ENCODE measurements around the gene FRMD4A.
A peak's percentile ranks its signal among the peaks of the same experiment; 100 is the strongest.

FRMD4A gene

DNA sequence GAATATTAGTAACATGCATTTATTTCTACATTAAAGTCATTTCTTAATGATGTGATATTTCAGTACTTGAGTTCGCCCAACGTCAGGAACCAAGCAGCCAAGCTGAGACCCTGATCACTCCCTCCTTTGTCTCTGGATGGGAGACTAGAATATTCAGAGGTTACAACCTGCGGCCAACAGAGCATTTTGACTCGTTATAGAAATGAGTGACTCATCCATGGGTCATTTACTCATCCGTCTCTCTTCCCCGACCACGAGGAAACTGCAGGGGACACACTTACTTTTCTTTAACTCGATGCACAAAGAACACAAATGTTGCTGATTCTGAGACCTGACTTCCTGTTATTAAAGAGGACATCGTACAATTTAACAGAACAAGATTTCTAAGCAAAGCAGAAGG is 343.3 kb downstream of the FRMD4A start:
- DNase-seq (ENCODE audit: insufficient read length, low spot score) = no peak
- FAIRE-seq = no peak

DNA sequence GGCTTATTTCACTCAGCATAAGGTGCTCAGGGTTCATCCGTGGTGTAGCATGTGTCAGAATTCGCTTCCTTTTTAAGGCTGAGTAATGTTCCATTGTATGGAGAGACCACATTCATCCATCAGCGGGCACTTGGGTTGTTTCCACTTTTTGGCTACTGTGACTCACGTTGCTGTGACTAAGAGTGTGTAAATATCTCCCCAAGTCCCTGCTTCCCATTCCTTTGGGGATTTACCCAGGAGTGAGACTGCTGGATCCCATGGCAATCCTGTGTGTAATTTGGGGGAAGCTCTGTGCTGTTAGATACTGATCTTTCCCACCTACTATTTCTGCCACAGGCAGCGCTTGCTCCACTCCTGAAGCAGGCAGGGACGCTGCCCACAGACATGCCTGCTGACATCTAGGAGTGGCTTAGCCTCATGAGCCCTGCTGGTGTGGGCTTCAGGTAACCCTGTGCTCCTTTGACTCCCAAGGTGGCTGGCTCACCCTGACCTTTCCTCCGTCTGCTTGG is 346.0 kb downstream of the FRMD4A start:
- TF ChIP-seq TAF1 (IDR thresholded peaks at IDR 0.05; ENCODE audit: low read depth, low read length) (no peak), POLR2A (IDR thresholded peaks at IDR 0.05; ENCODE audit: low read depth, low read length) (no peak), POLR2AphosphoS5 (IDR thresholded peaks at IDR 0.05; ENCODE audit: low read depth, low read length) (no peak), SPI1 (IDR thresholded peaks at IDR 0.05; ENCODE audit: low read depth, low read length) (no peak), POU2F2 (IDR thresholded peaks at IDR 0.05; ENCODE audit: low read depth, low read length) (no peak), PAX5 (IDR thresholded peaks at IDR 0.05; ENCODE audit: insufficient read depth, low read length, severe bottlenecking) (no peak)
- DNase-seq (ENCODE audit: insufficient read length, low spot score) (no peak), FAIRE-seq (no peak)

More for the DNA sequence above, 343.3 kb downstream of the FRMD4A start:
- TF ChIP-seq POLR2A (IDR thresholded peaks at IDR 0.05; ENCODE audit: low read depth, low read length) = no peak

- DNase-seq (ENCODE audit: insufficient read length, low spot score) (no peak), FAIRE-seq (no peak)
- TF ChIP-seq POLR2AphosphoS5 (IDR thresholded peaks at IDR 0.05; ENCODE audit: low read depth, low read length) (no peak), POLR2A (IDR thresholded peaks at IDR 0.05; ENCODE audit: low read depth, low read length) (no peak), PAX5 (IDR thresholded peaks at IDR 0.05; ENCODE audit: insufficient read depth, low read length, severe bottlenecking) (no peak), SPI1 (IDR thresholded peaks at IDR 0.05; ENCODE audit: low read depth, low read length) (no peak), TAF1 (IDR thresholded peaks at IDR 0.05; ENCODE audit: low read depth, low read length) (no peak), POU2F2 (IDR thresholded peaks at IDR 0.05; ENCODE audit: low read depth, low read length) (no peak)
Measured at GRCh38 chr10:13983035-13983434, 347.7 kb downstream of the FRMD4A start.

DNA sequence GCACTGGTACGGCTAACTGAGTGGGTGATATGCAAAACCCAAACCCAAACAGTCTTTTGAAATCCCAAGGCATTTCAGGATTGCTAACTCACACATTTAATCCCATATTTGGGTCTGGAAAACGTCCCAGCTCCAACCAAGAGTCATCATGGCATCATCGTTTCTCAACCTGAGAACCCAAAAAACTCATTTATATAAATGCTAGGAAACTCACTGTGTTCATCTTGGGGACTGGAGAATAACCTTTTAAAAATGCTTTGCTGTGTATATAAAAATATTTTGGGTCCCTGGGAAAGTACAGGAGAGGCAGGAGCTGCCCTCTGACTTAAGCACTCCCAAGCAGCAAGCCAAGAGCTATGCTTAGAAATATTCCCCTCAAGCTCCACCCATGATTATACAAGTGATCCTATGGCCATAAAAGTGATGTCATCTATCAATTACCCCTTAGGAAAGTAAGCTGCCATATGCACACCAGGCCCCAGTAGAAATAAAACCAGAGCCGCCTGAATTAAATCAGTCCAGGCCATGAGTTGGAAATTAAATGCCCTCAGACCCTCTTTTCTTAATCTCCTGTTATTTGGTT is 352.1 kb downstream of the FRMD4A start:
- no peak for TF ChIP-seq PAX5 (IDR thresholded peaks at IDR 0.05; ENCODE audit: insufficient read depth, low read length, severe bottlenecking)
- TF ChIP-seq SPI1 (IDR thresholded peaks at IDR 0.05; ENCODE audit: low read depth, low read length) = no peak
- no peak for TF ChIP-seq POLR2A (IDR thresholded peaks at IDR 0.05; ENCODE audit: low read depth, low read length)
- TF ChIP-seq TAF1 (IDR thresholded peaks at IDR 0.05; ENCODE audit: low read depth, low read length) = no peak
- FAIRE-seq (no peak), DNase-seq (ENCODE audit: insufficient read length, low spot score) (no peak)

DNA sequence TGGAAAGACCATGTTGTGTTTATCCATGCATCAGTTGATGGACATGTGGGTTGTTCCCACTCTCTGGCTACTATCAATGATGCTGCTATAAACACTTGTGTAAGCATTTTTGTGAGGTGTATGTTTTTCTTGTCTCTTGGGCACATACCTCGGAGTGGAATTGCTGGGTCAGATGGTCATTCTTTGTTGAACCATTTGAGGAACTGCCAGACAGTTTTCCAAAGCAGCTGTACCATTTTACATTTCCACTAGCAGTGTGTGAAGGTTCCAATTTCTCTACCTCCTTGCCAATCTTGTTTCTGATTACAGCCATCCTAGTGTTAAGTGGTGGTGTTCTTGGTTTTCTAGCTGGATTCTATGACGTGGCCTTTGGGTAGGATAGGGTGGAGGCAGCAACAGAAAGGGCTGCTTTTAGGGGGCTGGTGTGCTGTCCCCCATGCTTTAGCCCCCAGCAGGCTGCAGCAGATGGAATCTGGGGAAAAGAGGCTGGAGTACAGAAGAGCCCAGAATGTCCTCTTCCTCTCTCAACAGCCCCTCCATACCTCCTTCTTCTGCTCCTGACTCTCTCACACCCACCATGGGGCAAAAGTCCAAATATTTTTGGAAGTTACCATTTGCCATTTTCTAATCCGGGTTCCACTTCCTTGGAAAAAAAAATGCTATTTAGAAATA is 352.7 kb downstream of the FRMD4A start:
- FAIRE-seq = no peak
- TF ChIP-seq POU2F2 (IDR thresholded peaks at IDR 0.05; ENCODE audit: low read depth, low read length) (no peak), TAF1 (IDR thresholded peaks at IDR 0.05; ENCODE audit: low read depth, low read length) (no peak), POLR2A (IDR thresholded peaks at IDR 0.05; ENCODE audit: low read depth, low read length) (no peak), POLR2AphosphoS5 (IDR thresholded peaks at IDR 0.05; ENCODE audit: low read depth, low read length) (no peak), SPI1 (IDR thresholded peaks at IDR 0.05; ENCODE audit: low read depth, low read length) (no peak), PAX5 (IDR thresholded peaks at IDR 0.05; ENCODE audit: insufficient read depth, low read length, severe bottlenecking) (no peak)

GRCh38 chr10:13973742-13974141 is 357.0 kb downstream of the FRMD4A start:
- FAIRE-seq = no peak
- DNase-seq (ENCODE audit: insufficient read length, low spot score) = no peak
- TF ChIP-seq POLR2A (IDR thresholded peaks at IDR 0.05; ENCODE audit: low read depth, low read length) = no peak
- TF ChIP-seq POU2F2 (IDR thresholded peaks at IDR 0.05; ENCODE audit: low read depth, low read length) = no peak
- TF ChIP-seq POLR2AphosphoS5 (IDR thresholded peaks at IDR 0.05; ENCODE audit: low read depth, low read length) = no peak
- no peak for TF ChIP-seq TAF1 (IDR thresholded peaks at IDR 0.05; ENCODE audit: low read depth, low read length)
- TF ChIP-seq SPI1 (IDR thresholded peaks at IDR 0.05; ENCODE audit: low read depth, low read length) = no peak
- TF ChIP-seq PAX5 (IDR thresholded peaks at IDR 0.05; ENCODE audit: insufficient read depth, low read length, severe bottlenecking) = no peak

More for the DNA sequence above, 352.7 kb downstream of the FRMD4A start:
- DNase-seq (ENCODE audit: insufficient read length, low spot score) = no peak

GRCh38 chr10:13972609-13973008 is 358.1 kb downstream of the FRMD4A start:
- TF ChIP-seq PAX5 (IDR thresholded peaks at IDR 0.05; ENCODE audit: insufficient read depth, low read length, severe bottlenecking) = no peak
- TF ChIP-seq POLR2AphosphoS5 (IDR thresholded peaks at IDR 0.05; ENCODE audit: low read depth, low read length) = no peak
- no peak for TF ChIP-seq POU2F2 (IDR thresholded peaks at IDR 0.05; ENCODE audit: low read depth, low read length)
- no peak for TF ChIP-seq TAF1 (IDR thresholded peaks at IDR 0.05; ENCODE audit: low read depth, low read length)
- TF ChIP-seq POLR2A (IDR thresholded peaks at IDR 0.05; ENCODE audit: low read depth, low read length) = no peak
- no peak for TF ChIP-seq SPI1 (IDR thresholded peaks at IDR 0.05; ENCODE audit: low read depth, low read length)
- DNase-seq (ENCODE audit: insufficient read length, low spot score) (no peak), FAIRE-seq (no peak)

DNA sequence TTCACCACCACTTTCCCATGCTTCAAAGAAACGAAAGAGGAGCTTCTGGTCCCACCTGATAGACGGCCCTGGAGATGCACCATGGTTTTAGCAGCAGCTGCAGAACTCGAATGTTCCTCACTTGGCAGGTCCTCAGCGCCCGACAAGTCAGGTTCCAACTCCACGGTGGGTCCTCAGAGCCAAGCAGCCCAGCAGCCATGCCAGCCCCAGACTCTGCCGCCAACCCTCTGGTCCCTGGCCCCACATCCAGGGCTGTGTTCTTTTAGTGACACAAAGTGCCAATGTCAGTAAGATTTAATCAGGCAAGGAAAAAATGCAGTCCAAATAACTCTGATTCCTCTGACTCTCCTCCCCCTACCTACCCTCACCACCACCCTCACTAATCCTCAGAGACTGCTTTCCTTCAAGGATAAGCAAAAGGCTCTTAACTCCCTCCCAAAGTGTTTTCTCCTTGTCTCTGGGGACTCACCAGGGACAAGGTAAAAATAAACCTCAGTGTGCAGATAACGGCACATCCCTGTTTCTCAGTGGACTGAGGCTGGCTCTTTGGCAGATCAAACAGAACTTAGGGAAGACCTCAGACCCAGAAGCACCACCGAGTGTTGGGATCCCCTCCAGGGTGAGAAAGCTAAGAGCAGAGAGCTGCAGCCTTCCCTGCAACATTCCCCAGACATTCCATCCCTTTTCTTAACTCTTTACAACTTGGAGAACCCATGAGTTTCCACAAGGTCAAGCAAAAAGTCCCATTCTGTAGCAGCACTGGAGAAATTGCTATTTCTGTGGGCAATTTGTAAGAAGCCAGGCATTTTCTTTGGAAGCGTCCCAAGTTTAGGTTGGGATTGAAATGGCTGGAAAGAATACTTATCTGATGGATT is 358.9 kb downstream of the FRMD4A start:
- FAIRE-seq (no peak), DNase-seq (ENCODE audit: insufficient read length, low spot score) (no peak)
- TF ChIP-seq TAF1 (IDR thresholded peaks at IDR 0.05; ENCODE audit: low read depth, low read length) = no peak
- TF ChIP-seq POLR2A (IDR thresholded peaks at IDR 0.05; ENCODE audit: low read depth, low read length) = no peak
- no peak for TF ChIP-seq PAX5 (IDR thresholded peaks at IDR 0.05; ENCODE audit: insufficient read depth, low read length, severe bottlenecking)
- TF ChIP-seq POU2F2 (IDR thresholded peaks at IDR 0.05; ENCODE audit: low read depth, low read length) = no peak
- TF ChIP-seq SPI1 (IDR thresholded peaks at IDR 0.05; ENCODE audit: low read depth, low read length) = no peak
- no peak for TF ChIP-seq POLR2AphosphoS5 (IDR thresholded peaks at IDR 0.05; ENCODE audit: low read depth, low read length)

DNA sequence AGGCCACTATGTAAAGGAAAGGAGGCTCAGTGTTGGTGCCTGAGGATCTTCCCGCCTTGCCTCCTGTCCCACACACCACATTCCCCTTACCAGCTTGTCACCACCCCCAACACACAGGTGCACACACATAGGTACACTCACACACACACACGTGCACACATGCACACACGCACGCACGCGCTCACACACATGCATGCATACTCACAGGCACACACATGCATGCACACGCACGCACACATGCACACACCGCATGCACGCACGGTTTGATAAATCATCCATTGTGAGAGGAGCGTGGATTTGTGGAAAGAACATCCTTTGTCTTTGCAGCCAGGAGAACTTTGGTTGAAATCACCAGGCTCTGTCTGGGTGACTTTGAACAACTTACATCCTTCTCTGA is 359.8 kb downstream of the FRMD4A start:
- no peak for TF ChIP-seq POLR2AphosphoS5 (IDR thresholded peaks at IDR 0.05; ENCODE audit: low read depth, low read length)
- DNase-seq (ENCODE audit: insufficient read length, low spot score) = no peak
- peak; percentile 38 for FAIRE-seq
